HepG2 (cell line): ENCODE measurements around the gene VEGFA. TPM values are rescaled to one million over a fixed set of nuclear protein-coding genes. Genes with fewer than 3 reads are reported as not detected.

Source experiments
- ARID2 ChIP-seq: sonication (generic); formaldehyde crosslinking; IDR thresholded peaks from 2 replicates; pipeline ENCODE4 v1.8.1; 2022; ENCODE audit warnings: mild to moderate bottlenecking, missing genetic modification reagents, borderline replicate concordance
- PAWR ChIP-seq: sonication (generic); formaldehyde crosslinking; IDR thresholded peaks from 2 replicates; pipeline ENCODE4 v1.4.0; 2020; ENCODE audit warnings: missing genetic modification reagents, mild to moderate bottlenecking, borderline replicate concordance
- RBAK ChIP-seq: sonication (generic); formaldehyde crosslinking; IDR thresholded peaks from 2 replicates; pipeline ENCODE4 v1.5.1; 2020; ENCODE audit warnings: mild to moderate bottlenecking, missing genetic modification reagents
- REXO4 ChIP-seq: sonication (generic); formaldehyde crosslinking; IDR thresholded peaks from 2 replicates; pipeline ENCODE4 v1.8.0; 2022; ENCODE audit warnings: missing genetic modification reagents, mild to moderate bottlenecking, borderline replicate concordance
- RFXAP ChIP-seq: sonication (generic); formaldehyde crosslinking; IDR thresholded peaks from 2 replicates; pipeline ENCODE4 v1.4.0; 2020; ENCODE audit warnings: missing genetic modification reagents, borderline replicate concordance
- RNF2 ChIP-seq: fragments of 450-650 bp; conservative IDR thresholded peaks from 2 replicates; pipeline ENCODE4 v1.6.1; 2016; ENCODE audit warnings: low read depth
- SIX1 ChIP-seq: sonication (generic); formaldehyde crosslinking; IDR thresholded peaks from 2 replicates; pipeline ENCODE4 v1.4.0; 2020; ENCODE audit warnings: missing genetic modification reagents, borderline replicate concordance
- SNAI1 ChIP-seq: sonication (generic); formaldehyde crosslinking; IDR thresholded peaks from 2 replicates; pipeline ENCODE4 v1.5.0; 2020; ENCODE audit warnings: mild to moderate bottlenecking, missing genetic modification reagents, borderline replicate concordance
- TRIM24 ChIP-seq: sonication (generic); formaldehyde crosslinking; IDR thresholded peaks from 2 replicates; pipeline ENCODE4 v1.8.0; 2022; ENCODE audit warnings: mild to moderate bottlenecking, missing genetic modification reagents
- YEATS2 ChIP-seq: sonication (generic); formaldehyde crosslinking; IDR thresholded peaks from 2 replicates; pipeline ENCODE4 v1.4.0; 2020; ENCODE audit warnings: missing genetic modification reagents, borderline replicate concordance
- ZC3H4 ChIP-seq: sonication (generic); formaldehyde crosslinking; IDR thresholded peaks from 2 replicates; pipeline ENCODE4 v1.4.0; 2020; ENCODE audit warnings: missing genetic modification reagents, borderline replicate concordance
- ZFX ChIP-seq: sonication (generic); formaldehyde crosslinking; IDR thresholded peaks from 2 replicates; pipeline ENCODE4 v1.4.0; 2020; ENCODE audit warnings: mild to moderate bottlenecking, low read depth, missing genetic modification reagents, moderate library complexity
- ZNF318 ChIP-seq: sonication (generic); formaldehyde crosslinking; IDR thresholded peaks from 2 replicates; pipeline ENCODE4 v1.4.0; 2020; ENCODE audit warnings: mild to moderate bottlenecking, missing genetic modification reagents
- ZNF768 ChIP-seq: sonication (generic); formaldehyde crosslinking; IDR thresholded peaks from 2 replicates; pipeline ENCODE4 v1.4.0; 2020; ENCODE audit warnings: missing genetic modification reagents
- ZNF772 ChIP-seq: sonication (generic); formaldehyde crosslinking; IDR thresholded peaks from 2 replicates; pipeline ENCODE4 v1.5.0; 2020; ENCODE audit warnings: mild to moderate bottlenecking, missing genetic modification reagents
- ZSCAN9 ChIP-seq: IDR thresholded peaks from 2 replicates; pipeline ENCODE4 v1.6.1; 2016; ENCODE audit warnings: borderline replicate concordance
- polyA plus RNA-seq, 8 experiments: library from polyadenylated mRNA; depleted of rRNA in 3 of 8; stranded (reverse) in 7 of 8; unstranded in 1 of 8; fragments of >200 nt; fragmentation: Illumina TruSeq in 4 of 8; extraction: Trizol in 4 of 8; gene quantifications; 2 replicates each; pipeline versions ENCODE4 v1.2.1 to v1.2.3, GENCODE V29; 2011 to 2016; ENCODE audit warnings: low read depth in 4 of 8, missing spikeins in 1 of 8, mixed read lengths in 1 of 8; ENCODE audit not compliant: insufficient read depth in 1 of 8
- total RNA-seq, 5 experiments: library from RNA; depleted of rRNA; stranded (reverse); fragments of >200 nt; fragmentation: Illumina TruSeq; extraction: Trizol; gene quantifications; 2 replicates each; pipeline ENCODE4 v1.2.3, GENCODE V29; 2016; ENCODE audit warnings: low read depth in 1 of 5
- TF ChIP-seq, protein P1 (sequence below): sonication (generic); formaldehyde crosslinking; IDR thresholded peaks from 2 replicates; pipeline ENCODE4 v1.4.0; 2020; ENCODE audit warnings: missing genetic modification reagents, borderline replicate concordance

Gene VEGFA
- total and polyA plus RNA-seq, 2 of the 13 experiments (the other 11 are each of a cell fraction or from before 2014, with no cell fraction given) = 68.1 to 629 TPM

GRCh38 chr6:43804550-43805223 lies 34.7 kb downstream of the VEGFA start (continued):
- TF ChIP-seq RFXAP (peak; percentile 76; the same call in 1 of the 2 replicates), RNF2 (no peak), YEATS2 (CRISPR knock-in tag) (peak; percentile 29; the same call in 1 of the 2 replicates), REXO4 (no peak), ZSCAN9 (CRISPR knock-in tag) (peak; percentile 65; the same call in 1 of the 2 replicates), SNAI1 (CRISPR knock-in tag) (no peak), SIX1 (CRISPR knock-in tag) (peak; percentile 58; the same call in 1 of the 2 replicates), TRIM24 (CRISPR knock-in tag) (no peak), RBAK (CRISPR knock-in tag) (no peak), ARID2 (no peak), PAWR (CRISPR knock-in tag) (no peak), ZFX (peak; percentile 78; the same call in 1 of the 2 replicates), ZNF772 (CRISPR knock-in tag) (peak; percentile 77), ZC3H4 (no peak), ZNF318 (CRISPR knock-in tag) (0 out of 2 replicates have a peak, but pooled peaks have one; percentile 46), ZNF768 (CRISPR knock-in tag) (no peak)
- TF ChIP-seq, protein P1, sequence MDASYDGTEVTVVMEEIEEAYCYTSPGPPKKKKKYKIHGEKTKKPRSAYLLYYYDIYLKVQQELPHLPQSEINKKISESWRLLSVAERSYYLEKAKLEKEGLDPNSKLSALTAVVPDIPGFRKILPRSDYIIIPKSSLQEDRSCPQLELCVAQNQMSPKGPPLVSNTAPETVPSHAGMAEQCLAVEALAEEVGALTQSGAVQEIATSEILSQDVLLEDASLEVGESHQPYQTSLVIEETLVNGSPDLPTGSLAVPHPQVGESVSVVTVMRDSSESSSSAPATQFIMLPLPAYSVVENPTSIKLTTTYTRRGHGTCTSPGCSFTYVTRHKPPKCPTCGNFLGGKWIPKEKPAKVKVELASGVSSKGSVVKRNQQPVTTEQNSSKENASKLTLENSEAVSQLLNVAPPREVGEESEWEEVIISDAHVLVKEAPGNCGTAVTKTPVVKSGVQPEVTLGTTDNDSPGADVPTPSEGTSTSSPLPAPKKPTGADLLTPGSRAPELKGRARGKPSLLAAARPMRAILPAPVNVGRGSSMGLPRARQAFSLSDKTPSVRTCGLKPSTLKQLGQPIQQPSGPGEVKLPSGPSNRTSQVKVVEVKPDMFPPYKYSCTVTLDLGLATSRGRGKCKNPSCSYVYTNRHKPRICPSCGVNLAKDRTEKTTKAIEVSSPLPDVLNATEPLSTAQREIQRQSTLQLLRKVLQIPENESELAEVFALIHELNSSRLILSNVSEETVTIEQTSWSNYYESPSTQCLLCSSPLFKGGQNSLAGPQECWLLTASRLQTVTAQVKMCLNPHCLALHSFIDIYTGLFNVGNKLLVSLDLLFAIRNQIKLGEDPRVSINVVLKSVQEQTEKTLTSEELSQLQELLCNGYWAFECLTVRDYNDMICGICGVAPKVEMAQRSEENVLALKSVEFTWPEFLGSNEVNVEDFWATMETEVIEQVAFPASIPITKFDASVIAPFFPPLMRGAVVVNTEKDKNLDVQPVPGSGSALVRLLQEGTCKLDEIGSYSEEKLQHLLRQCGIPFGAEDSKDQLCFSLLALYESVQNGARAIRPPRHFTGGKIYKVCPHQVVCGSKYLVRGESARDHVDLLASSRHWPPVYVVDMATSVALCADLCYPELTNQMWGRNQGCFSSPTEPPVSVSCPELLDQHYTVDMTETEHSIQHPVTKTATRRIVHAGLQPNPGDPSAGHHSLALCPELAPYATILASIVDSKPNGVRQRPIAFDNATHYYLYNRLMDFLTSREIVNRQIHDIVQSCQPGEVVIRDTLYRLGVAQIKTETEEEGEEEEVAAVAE (CRISPR knock-in tag) = peak; percentile 70; the same call in 1 of the 2 replicates
